Measurements from ENCODE around the gene YJU2. TPM values are rescaled to one million over a fixed set of nuclear protein-coding genes. Genes with fewer than 3 reads are reported as not detected.

The YJU2 gene
- total and polyA plus RNA-seq, 2 of the 13 experiments (the other 11 are each of a cell fraction or from before 2014, with no cell fraction given) = 9.3 to 17.9 TPM

DNA sequence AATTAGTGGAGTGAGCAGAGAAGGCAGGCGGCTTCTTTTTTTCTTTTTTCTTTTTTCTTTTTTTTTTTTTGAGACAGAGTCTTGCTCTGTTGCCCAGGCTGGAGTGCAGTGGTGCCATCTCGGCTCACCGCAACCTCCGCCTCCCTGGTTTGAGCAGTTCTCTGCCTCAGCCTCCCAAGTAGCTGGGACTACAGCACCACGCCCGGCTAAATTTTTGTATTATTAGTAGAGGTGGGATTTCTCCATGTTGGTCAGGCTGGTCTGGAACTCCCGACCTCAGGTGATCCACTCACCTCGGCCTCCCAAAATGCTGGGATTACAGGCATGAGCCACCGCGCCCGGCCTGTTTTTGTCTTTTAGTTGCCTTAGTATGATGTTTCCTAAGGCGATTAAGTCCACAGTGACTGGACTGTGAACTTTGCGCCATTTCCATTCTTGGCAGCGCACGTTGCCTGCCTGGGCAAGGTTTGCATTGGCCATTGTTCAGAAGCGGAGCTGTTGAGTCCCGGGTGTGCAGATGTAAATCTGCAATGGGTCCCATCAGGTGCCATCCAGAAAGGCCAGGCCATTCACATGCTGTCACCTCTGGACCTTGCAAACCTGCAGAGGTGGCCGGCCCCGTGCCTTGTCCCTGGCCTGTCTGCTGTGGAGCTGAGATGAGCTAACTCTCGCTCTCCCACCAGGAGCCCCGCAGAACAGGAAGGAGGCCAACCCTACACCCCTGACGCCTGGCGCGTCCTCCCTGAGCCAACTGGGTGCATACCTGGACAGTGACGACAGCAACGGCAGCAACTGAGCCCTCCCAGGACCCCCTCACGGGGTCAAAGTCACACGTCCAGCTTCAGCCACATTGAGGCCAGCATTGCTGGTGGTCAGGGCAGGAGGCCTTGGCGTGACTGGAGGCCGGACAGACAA lies 21.3 kb downstream of the YJU2 start (continued):
- TF ChIP-seq KAT7 (CRISPR knock-in tag; IDR thresholded peaks at IDR 0.05; ENCODE audit: borderline replicate concordance) (no peak), NBN (conservative IDR thresholded peaks at IDR 0.05) (no peak), RXRB (CRISPR knock-in tag; IDR thresholded peaks at IDR 0.05; ENCODE audit: borderline replicate concordance) (no peak), ZNF749 (CRISPR knock-in tag; IDR thresholded peaks at IDR 0.05; ENCODE audit: borderline replicate concordance) (no peak), RXRA (CRISPR knock-in tag; IDR thresholded peaks at IDR 0.05) (no peak), ZNF619 (CRISPR knock-in tag; IDR thresholded peaks at IDR 0.05) (no peak), GATA4 (IDR thresholded peaks at IDR 0.05; ENCODE audit: borderline replicate concordance, low read depth) (no peak), ZNF260 (CRISPR knock-in tag; IDR thresholded peaks at IDR 0.05; ENCODE audit: borderline replicate concordance, low read depth) (no peak), HNF4A (CRISPR knock-in tag; IDR thresholded peaks at IDR 0.05) (peak; percentile 72), SRSF4 (IDR thresholded peaks at IDR 0.05; ENCODE audit: low read depth, low read length, poor library complexity, severe bottlenecking) (no peak), NRL (CRISPR knock-in tag; IDR thresholded peaks at IDR 0.05; ENCODE audit: borderline replicate concordance) (peak; percentile 60; the same call in 1 of the 2 replicates), ZFP62 (CRISPR knock-in tag; IDR thresholded peaks at IDR 0.05) (no peak), CEBPG (CRISPR knock-in tag; IDR thresholded peaks at IDR 0.05) (0 out of 2 replicates have a peak, but pooled peaks have one; percentile 5), AHR (CRISPR knock-in tag; IDR thresholded peaks at IDR 0.05) (0 out of 2 replicates have a peak, but pooled peaks have one; percentile 40), SATB2 (CRISPR knock-in tag; IDR thresholded peaks at IDR 0.05) (no peak), ZNF264 (CRISPR knock-in tag; IDR thresholded peaks at IDR 0.05) (no peak), PHF8 (CRISPR knock-in tag; IDR thresholded peaks at IDR 0.05) (no peak; the same call in 1 of the 2 replicates), THAP11 (CRISPR knock-in tag; IDR thresholded peaks at IDR 0.05) (no peak), EHMT2 (IDR thresholded peaks at IDR 0.05; ENCODE audit: borderline replicate concordance, low read depth, low read length) (no peak), ZFP36L1 (CRISPR knock-in tag; IDR thresholded peaks at IDR 0.05) (no peak), PHF21A (CRISPR knock-in tag; IDR thresholded peaks at IDR 0.05) (0 out of 2 replicates have a peak, but pooled peaks have one; percentile 21), NCOA2 (CRISPR knock-in tag; IDR thresholded peaks at IDR 0.05) (no peak)
- TF ChIP-seq, protein P1, sequence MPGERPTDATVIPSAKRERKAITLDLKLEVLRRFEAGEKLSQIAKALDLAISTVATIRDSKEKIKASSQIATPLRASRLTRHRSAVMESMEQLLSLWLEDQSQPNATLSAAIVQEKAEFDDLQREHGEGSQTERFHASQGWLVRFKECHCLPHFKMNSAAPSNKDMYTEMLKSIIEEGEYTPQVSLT (CRISPR knock-in tag; IDR thresholded peaks at IDR 0.05; ENCODE audit: borderline replicate concordance, low read depth) = no peak
- TF ChIP-seq, protein P2, sequence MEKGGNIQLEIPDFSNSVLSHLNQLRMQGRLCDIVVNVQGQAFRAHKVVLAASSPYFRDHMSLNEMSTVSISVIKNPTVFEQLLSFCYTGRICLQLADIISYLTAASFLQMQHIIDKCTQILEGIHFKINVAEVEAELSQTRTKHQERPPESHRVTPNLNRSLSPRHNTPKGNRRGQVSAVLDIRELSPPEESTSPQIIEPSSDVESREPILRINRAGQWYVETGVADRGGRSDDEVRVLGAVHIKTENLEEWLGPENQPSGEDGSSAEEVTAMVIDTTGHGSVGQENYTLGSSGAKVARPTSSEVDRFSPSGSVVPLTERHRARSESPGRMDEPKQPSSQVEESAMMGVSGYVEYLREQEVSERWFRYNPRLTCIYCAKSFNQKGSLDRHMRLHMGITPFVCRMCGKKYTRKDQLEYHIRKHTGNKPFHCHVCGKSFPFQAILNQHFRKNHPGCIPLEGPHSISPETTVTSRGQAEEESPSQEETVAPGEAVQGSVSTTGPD (CRISPR knock-in tag; IDR thresholded peaks at IDR 0.05) = no peak
- TF ChIP-seq, protein P3, sequence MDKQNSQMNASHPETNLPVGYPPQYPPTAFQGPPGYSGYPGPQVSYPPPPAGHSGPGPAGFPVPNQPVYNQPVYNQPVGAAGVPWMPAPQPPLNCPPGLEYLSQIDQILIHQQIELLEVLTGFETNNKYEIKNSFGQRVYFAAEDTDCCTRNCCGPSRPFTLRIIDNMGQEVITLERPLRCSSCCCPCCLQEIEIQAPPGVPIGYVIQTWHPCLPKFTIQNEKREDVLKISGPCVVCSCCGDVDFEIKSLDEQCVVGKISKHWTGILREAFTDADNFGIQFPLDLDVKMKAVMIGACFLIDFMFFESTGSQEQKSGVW (CRISPR knock-in tag; IDR thresholded peaks at IDR 0.05; ENCODE audit: borderline replicate concordance) = no peak
- TF ChIP-seq, protein P4, sequence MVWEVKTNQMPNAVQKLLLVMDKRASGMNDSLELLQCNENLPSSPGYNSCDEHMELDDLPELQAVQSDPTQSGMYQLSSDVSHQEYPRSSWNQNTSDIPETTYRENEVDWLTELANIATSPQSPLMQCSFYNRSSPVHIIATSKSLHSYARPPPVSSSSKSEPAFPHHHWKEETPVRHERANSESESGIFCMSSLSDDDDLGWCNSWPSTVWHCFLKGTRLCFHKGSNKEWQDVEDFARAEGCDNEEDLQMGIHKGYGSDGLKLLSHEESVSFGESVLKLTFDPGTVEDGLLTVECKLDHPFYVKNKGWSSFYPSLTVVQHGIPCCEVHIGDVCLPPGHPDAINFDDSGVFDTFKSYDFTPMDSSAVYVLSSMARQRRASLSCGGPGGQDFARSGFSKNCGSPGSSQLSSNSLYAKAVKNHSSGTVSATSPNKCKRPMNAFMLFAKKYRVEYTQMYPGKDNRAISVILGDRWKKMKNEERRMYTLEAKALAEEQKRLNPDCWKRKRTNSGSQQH (CRISPR knock-in tag; IDR thresholded peaks at IDR 0.05; ENCODE audit: low read depth) = no peak
